Myocyte (in vitro differentiated cells): ENCODE measurements around the gene AOAH. TPM values are rescaled to one million over a fixed set of nuclear protein-coding genes. Genes with fewer than 3 reads are reported as not detected.
"Not testable (repeated sequence)": the region's sequence is repeated elsewhere in the genome, so short reads cannot be mapped to it uniquely, and the experiment has no call there.

Experiments used
- DNase-seq: peaks from one replicate; pipeline ENCODE4 v3.0.0-alpha.2; 2012; ENCODE audit warnings: low read depth
- total RNA-seq: library from RNA; depleted of rRNA; stranded (reverse); fragments of >200 nt; gene quantifications from 2 replicates; pipeline ENCODE4 v1.2.3, GENCODE V29; 2014

The AOAH gene
- total RNA-seq, 1 donor from 2014 or later, result not detected

DNA sequence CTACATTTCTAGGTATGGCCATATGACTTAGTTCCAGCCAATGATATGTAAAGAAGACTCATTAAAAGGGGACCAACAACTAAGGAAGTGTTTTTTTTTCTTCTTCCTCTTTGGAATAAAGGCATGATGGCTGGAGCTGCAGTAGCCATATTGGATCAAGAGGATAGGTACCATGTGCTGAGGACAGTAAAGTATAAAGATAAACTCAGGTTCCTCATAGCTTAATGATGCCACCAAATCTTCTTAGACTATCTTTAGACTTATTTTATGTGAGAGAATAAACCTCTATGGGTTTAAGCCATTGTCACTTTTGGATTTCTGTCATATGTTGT, 249.3 kb downstream of the AOAH start:
- DNase-seq, result no peak

- DNase-seq, result no peak
Measured at GRCh38 chr7:36474283-36475010, 249.8 kb downstream of the AOAH start.

DNA sequence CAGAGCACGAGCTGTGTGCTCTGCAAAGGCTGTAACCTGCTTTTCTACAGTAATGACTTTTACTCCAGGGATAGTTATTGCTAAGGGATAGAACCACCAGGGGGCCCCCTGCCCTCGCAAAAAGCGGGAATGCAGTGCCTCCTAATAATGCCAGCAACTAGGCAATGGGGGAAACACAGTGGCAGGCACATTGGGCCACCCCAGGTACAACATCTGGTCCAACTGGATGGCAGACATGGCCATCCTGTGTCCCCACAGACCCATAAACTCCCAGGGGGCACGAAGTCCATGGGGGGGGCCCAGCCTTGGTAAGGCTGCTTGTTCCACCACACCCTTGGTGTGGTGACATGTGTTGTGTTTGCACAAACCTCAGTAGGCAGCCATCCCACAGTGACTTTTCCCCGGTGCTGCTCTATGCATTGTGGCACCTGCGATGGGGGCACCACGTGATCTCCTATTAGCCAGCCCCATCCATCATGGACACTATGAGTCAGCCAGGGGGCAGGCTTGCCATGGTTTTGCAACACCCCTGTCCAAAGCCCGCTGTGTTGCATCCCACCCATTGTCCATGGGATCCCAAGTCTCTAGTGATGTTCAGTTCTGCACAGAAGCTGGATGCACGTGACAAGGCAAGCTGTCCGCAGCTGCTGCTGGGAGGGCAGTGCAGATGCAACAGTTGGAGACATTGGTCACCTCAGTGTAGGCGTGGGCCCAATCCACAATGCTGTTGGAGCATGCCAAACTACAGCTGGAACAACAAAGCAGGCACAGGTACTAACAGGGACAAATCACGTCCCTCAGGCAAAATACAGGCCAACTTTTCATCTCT, 250.6 kb downstream of the AOAH start:
- DNase-seq, result no peak

- DNase-seq, result no peak
Measured at GRCh38 chr7:36472141-36472729, 252.1 kb downstream of the AOAH start.

DNA sequence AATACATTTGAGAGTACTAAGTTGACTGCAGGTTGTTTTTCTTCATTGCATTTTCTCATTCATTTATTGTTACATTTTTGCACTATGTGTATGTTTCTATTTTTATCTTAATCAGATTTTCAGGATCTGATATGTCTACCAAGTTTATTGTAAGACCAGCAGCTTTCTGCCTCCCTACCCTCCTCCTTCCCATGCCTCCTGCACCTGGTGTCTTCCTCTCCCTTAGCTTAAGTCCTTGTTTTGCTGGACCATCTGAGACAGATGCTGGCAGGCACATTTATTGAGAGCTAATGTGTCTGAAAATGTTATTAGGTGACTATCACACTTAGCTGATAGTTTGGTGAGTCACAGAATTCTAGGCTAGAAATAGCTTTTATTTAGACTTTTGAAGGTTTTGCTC, 255.1 kb downstream of the AOAH start:
- DNase-seq, result no peak

- DNase-seq, result no peak
Measured at GRCh38 chr7:36468370-36469101, 255.8 kb downstream of the AOAH start.

DNA sequence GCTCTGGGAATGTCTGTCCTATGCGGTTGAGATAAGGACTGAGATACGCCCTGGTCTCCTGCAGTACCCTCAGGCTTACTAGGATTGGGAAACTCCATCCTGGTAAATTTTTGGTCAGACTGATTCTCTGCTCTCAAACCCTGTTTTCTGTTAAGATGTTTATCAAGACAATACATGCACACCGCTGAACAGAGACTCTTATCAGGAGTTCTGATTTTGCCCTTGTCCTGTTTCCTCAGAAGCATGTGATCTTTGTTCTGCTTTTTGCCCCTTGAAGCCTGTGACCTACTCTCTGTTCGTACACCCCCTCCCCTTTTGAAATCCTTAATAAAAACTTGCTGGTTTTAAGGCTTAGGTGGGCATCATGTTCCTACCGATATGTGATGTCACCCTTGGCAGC, 258.3 kb downstream of the AOAH start:
- not testable (repeated sequence) for DNase-seq

DNA sequence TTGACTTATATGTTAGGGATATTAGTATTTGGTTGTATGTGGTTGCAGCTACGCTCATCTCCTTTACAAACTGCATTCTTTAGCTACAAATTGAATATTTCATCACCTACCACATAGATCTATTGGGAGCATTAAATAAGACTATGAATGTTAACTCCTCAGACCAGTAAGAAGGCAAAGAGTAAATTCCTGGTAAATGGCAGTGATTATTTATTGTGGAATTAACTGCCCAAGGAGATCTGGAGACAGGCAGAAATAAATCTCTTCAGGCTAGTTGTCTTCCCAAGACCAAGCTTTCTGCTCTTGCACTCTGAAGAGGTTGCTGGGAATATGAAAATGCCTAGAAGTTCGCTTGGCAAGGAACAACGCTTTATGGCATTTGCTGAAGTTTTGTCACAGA, 260.0 kb downstream of the AOAH start:
- DNase-seq, result no peak
